Thoracic aorta (tissue), 2 donors: ENCODE data around the gene ZNHIT1. TPM values are rescaled to one million over a fixed set of nuclear protein-coding genes. Genes with fewer than 3 reads are reported as not detected.

ENCODE experiments used
- ATAC-seq: fragments of 150-250 bp; one replicate; pipeline ENCODE4 v1.8.0; 2017; ENCODE audit warnings: low read depth; ENCODE audit not compliant: insufficient number of reproducible peaks, low FRiP score
- DNase-seq: peaks from one replicate; pipeline ENCODE4 v3.0.0-alpha.2; 2020; ENCODE audit warnings: low spot score
- H3K27ac ChIP-seq, 2 donors: fragments of 200-600 bp; sonication (generic); 1 replicate in 1 of 2; 2 replicates in 1 of 2; pipeline ENCODE4 v1.5.1; 2016; ENCODE audit warnings: mild to moderate bottlenecking in 2 of 2, moderate library complexity in 2 of 2
- H3K27me3 ChIP-seq: fragments of 200-600 bp; sonication (generic); replicated peaks from 2 replicates; pipeline ENCODE4 v1.6.0; 2016; ENCODE audit warnings: mild to moderate bottlenecking; ENCODE audit not compliant: insufficient read depth
- H3K36me3 ChIP-seq: fragments of 200-600 bp; sonication (generic); one replicate; pipeline ENCODE4 v1.5.1; 2016
- H3K4me1 ChIP-seq, 2 donors: fragments of 200-600 bp; sonication (generic); 1 replicate in 1 of 2; 2 replicates in 1 of 2; pipeline versions ENCODE4 v1.5.1 to v1.6.0; 2016; ENCODE audit warnings: low read depth in 2 of 2, mild to moderate bottlenecking in 1 of 2; ENCODE audit not compliant: control insufficient read depth in 1 of 2
- H3K4me3 ChIP-seq: fragments of 200-600 bp; sonication (generic); 2 replicates; pipeline ENCODE4 v1.5.1; 2016; ENCODE audit warnings: mild to moderate bottlenecking
- H3K9me3 ChIP-seq: fragments of 200-600 bp; sonication (generic); 2 replicates; pipeline ENCODE4 v1.5.1; 2016
- total RNA-seq, 2 donors: library from RNA; depleted of rRNA; stranded (reverse); fragments of >200 nt; gene quantifications; one replicate each; pipeline versions ENCODE4 v1.1.0 to v1.2.3, GENCODE V29; 2016
- TF ChIP-seq, protein P1 (sequence below): fragments of 200-600 bp; sonication (generic); IDR thresholded peaks from one replicate; pipeline ENCODE4 v1.5.1; 2019; ENCODE audit warnings: antibody characterized with exemption

ZNHIT1 gene
- total RNA-seq, 2 donors from 2014 or later, result 43.7 to 53.2 TPM

DNA sequence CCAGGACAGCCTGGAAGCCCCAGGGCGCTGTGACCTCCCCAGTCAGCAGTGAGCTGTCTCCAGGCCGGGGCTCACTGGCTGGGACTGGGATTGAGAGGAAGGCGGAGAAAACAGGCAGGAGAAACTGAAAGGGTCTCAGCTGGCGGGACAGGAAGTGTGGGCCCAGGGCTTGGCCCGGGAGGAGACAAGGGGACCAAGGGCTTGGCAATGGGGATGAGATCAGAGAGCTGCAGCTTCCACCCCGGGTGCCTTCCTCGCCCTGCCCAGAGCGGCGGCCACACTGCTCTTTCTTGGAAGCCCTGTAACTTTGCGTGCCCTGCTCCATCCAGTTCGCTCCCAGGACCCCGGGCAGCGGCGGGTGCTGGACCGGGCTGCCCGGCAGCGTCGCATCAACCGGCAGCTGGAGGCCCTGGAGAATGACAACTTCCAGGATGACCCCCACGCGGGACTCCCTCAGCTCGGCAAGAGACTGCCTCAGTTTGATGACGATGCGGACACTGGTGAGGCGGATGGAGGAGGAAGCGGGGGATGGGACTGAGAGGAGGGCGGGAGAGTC, 4.4 kb downstream of the ZNHIT1 start:
- no peak for DNase-seq
- H3K27me3 ChIP-seq, result no peaks in the 10 kb centered on the region
- H3K27ac ChIP-seq, result no peak overlapping the region
- H3K4me1 ChIP-seq, result peaks cover 7 to 21% of the 10 kb centered on the region in 2 donors
- no peak for ATAC-seq
- TF ChIP-seq, protein P1, sequence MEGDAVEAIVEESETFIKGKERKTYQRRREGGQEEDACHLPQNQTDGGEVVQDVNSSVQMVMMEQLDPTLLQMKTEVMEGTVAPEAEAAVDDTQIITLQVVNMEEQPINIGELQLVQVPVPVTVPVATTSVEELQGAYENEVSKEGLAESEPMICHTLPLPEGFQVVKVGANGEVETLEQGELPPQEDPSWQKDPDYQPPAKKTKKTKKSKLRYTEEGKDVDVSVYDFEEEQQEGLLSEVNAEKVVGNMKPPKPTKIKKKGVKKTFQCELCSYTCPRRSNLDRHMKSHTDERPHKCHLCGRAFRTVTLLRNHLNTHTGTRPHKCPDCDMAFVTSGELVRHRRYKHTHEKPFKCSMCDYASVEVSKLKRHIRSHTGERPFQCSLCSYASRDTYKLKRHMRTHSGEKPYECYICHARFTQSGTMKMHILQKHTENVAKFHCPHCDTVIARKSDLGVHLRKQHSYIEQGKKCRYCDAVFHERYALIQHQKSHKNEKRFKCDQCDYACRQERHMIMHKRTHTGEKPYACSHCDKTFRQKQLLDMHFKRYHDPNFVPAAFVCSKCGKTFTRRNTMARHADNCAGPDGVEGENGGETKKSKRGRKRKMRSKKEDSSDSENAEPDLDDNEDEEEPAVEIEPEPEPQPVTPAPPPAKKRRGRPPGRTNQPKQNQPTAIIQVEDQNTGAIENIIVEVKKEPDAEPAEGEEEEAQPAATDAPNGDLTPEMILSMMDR, result no peak
- H3K4me3 ChIP-seq, result no peak overlapping the region
- H3K9me3 ChIP-seq, result no peaks in the 10 kb centered on the region
- H3K36me3 ChIP-seq, result peaks cover 32% of the 10 kb centered on the region

DNA sequence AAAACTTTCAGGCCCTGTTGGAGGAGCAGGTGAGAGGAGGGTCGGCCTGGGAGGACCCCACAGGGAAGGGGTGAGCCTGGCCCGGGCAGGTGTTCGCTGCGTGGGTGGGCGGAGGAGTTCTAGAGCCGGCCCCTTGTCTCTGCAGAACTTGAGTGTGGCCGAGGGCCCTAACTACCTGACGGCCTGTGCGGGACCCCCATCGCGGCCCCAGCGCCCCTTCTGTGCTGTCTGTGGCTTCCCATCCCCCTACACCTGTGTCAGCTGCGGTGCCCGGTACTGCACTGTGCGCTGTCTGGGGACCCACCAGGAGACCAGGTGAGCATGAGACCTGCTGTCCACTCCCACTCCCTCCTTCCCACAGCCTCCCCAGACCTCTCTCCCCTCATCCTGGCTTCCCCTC, 5.6 kb downstream of the ZNHIT1 start:
- Histone ChIP-seq H3K27me3 (no peaks in the 10 kb centered on the region), H3K36me3 (peaks cover 37% of the 10 kb centered on the region), H3K27ac (no peak overlapping the region), H3K9me3 (no peaks in the 10 kb centered on the region), H3K4me1 (peaks cover 7 to 18% of the 10 kb centered on the region in 2 donors), H3K4me3 (no peak overlapping the region)
- no peak for DNase-seq
- ATAC-seq, result no peak
- TF ChIP-seq, protein P1, result no peak

DNA sequence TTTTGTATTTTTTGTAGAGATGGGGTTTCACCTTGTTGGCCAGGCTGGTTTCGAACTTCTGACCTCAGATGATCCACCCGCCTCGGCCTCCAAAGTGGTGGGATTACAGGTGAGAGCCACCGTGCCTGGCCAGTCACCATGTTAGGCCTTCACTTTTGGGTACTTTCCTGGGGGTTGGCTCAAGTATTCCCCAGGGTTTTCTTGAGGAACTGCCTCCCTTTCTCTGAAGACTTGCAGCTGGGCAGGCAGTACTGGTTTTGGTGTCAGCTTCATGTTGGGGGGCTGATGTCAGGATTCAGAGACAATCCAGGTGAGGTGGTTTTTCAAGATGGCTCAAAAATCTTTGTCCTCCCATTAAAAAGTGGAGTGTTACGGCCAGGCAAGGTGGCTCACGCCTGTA, 7.7 kb downstream of the ZNHIT1 start:
- Histone ChIP-seq H3K4me1 (no peaks in the 10 kb centered on the region), H3K27ac (no peak overlapping the region), H3K36me3 (peaks cover 39% of the 10 kb centered on the region), H3K9me3 (no peaks in the 10 kb centered on the region), H3K27me3 (no peaks in the 10 kb centered on the region), H3K4me3 (no peak overlapping the region)
- TF ChIP-seq, protein P1, result no peak
- DNase-seq (no peak), ATAC-seq (no peak)

DNA sequence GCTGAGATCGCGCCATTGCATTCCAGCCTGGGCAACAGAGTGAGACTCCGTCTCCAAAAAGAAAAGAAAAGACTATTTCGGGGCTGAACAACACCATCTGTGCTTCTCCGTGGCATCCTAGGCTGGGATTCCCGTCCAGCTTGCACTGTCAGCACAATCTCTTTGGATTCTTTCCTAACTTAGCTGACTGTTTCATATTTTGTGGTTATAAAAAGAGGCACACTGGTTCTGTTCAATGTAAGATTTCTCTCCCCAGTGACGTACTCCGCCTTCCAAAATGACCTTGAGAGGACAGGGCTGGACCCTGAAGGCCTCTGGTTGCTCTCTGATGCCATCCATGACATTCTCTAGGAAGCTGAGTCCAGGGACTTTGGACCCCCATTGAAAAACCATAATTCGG, 8.8 kb downstream of the ZNHIT1 start:
- no peak for DNase-seq
- Histone ChIP-seq H3K27ac (no peak overlapping the region), H3K27me3 (no peaks in the 10 kb centered on the region), H3K4me1 (no peaks in the 10 kb centered on the region), H3K9me3 (no peaks in the 10 kb centered on the region), H3K36me3 (peaks cover 39% of the 10 kb centered on the region), H3K4me3 (no peak overlapping the region)
- TF ChIP-seq, protein P1, result no peak
- ATAC-seq, result no peak

DNA sequence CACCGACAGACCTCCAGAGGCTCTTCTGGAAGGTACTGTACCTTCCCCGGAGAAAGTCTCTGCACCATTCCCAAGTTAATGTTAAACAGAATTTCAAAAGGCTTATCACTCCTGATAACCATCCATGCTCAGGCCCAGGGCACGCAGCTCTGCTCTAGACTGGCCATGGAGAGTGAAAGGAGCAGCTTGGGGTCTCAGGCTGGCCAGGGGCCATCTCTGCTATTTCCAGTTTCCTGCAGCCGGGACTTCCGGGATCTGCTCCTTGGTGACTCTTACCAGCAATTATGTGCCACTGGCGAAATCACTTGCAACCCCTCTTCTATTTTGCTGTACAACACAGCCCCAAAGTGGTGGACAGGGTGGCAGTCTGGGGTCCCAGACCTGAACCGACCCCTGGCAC, 13.7 kb downstream of the ZNHIT1 start:
- Histone ChIP-seq H3K27ac (no peak overlapping the region), H3K4me3 (no peak overlapping the region), H3K27me3 (no peaks in the 10 kb centered on the region), H3K4me1 (no peaks in the 10 kb centered on the region), H3K36me3 (peaks cover 11% of the 10 kb centered on the region), H3K9me3 (no peaks in the 10 kb centered on the region)
- TF ChIP-seq, protein P1, result no peak
- ATAC-seq (no peak), DNase-seq (no peak)
